ENCODE results near the gene CAMKMT.
"Not testable (repeated sequence)": the region's sequence is repeated elsewhere in the genome, so short reads cannot be mapped to it uniquely, and the experiment has no call there.

Gene CAMKMT

GRCh38 chr2:44495544-44495943 lies 133.8 kb downstream of the CAMKMT start:
- TF ChIP-seq CTCF (IDR thresholded peaks at IDR 0.05; ENCODE audit: low read depth, low read length), result no peak
- DNase-seq (ENCODE audit: extremely low read depth, low read depth), result no peak

DNA sequence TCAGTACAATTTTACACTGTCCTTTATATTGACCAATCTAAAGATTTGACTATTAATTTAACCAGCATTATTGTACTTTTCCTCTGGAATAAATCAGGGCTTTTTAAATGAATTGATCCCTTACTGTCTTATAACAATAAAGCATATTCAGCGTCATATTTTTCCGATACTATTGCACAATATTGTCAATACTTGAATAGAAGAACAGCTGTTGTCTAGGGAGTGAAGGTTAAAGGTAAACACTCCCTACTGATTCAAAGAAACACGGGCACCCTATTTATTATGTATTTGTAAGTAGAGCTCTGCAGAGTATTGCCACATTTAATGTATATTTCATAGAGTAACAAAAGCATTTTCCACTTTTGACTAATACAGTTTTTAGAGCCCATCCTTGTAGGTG lies 134.4 kb downstream of the CAMKMT start:
- no peak for TF ChIP-seq CTCF (IDR thresholded peaks at IDR 0.05; ENCODE audit: low read depth, low read length)
- DNase-seq (ENCODE audit: extremely low read depth, low read depth), result no peak

- no peak for DNase-seq (ENCODE audit: extremely low read depth, low read depth)
- TF ChIP-seq CTCF (IDR thresholded peaks at IDR 0.05; ENCODE audit: low read depth, low read length), result no peak
Observed at GRCh38 chr2:44498551-44498950, 136.8 kb downstream of the CAMKMT start.

DNA sequence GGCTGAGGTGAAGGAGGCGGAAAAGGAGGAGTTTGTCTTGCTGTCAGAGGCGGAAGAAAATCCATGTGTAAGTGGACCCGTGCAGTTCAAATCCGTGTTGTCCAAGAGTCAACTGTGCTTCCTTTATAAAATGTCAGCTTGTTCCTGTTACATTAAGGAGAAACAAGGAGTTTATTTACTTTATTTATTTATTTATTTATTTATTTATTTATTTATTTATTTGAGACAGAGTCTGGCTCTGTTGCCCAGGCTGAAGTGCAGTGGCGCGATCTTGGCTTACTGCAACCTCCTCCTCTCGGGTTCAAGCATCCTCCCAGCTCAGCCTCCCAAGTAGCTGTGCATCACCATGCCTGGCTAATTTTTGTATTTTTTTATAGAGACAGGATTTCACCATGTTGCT lies 143.9 kb downstream of the CAMKMT start:
- DNase-seq (ENCODE audit: extremely low read depth, low read depth), result not testable (repeated sequence)

DNA sequence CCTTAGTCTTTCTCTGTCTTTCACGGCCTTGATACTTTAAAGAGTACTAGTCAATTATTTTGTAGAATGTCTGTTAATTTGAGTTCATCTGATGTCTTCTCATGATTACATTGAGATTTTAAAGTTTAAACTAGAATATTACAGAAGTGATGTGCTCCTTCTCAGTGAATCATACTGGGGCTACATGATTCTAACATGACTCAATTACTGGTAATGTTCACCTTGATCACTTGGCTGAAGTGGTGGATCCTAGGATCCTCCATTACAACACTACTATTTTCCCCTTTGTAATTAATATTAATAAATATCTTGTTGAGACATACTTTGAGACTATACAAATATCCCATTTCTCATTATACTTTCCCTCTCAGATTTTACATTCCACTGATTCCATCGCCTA lies 148.5 kb downstream of the CAMKMT start:
- no peak for DNase-seq (ENCODE audit: extremely low read depth, low read depth)
- TF ChIP-seq CTCF (IDR thresholded peaks at IDR 0.05; ENCODE audit: low read depth, low read length), result no peak

GRCh38 chr2:44515416-44515815 lies 153.7 kb downstream of the CAMKMT start:
- TF ChIP-seq CTCF (IDR thresholded peaks at IDR 0.05; ENCODE audit: low read depth, low read length), result no peak
- DNase-seq (ENCODE audit: extremely low read depth, low read depth), result no peak

GRCh38 chr2:44519026-44519425 lies 157.3 kb downstream of the CAMKMT start:
- DNase-seq (ENCODE audit: extremely low read depth, low read depth), result no peak
- no peak for TF ChIP-seq CTCF (IDR thresholded peaks at IDR 0.05; ENCODE audit: low read depth, low read length)

DNA sequence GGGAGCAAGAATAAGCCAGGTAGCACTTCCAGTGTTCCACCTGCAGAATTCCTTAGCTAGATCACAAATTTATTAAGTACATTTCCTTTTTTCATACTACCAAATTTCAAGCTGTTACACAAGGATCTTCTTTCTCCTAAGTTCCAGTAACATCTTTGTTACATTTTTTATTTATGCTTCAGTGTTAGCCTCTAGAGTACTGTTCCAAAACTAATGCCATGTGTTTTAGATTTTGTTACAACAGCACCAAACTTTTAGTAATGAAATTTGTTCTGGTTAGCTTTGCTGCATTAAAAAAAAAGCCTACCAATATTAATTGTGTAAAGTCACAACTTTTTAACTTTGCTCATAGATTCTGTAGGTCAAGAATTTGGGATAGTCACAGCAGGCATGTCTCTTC lies 161.1 kb downstream of the CAMKMT start:
- DNase-seq (ENCODE audit: extremely low read depth, low read depth), result no peak
- TF ChIP-seq CTCF (IDR thresholded peaks at IDR 0.05; ENCODE audit: low read depth, low read length), result no peak

Data from AG09319 (cell line).